Cerebellar cortex (tissue), 1 donor: ENCODE results near the gene DCST2.

Experiments used
- DNase-seq: peaks from one replicate; pipeline ENCODE4 v3.0.0-alpha.2; 2015; ENCODE audit warnings: low spot score

The DCST2 gene

GRCh38 chr1:154975409-154976059 is 58.0 kb downstream of the DCST2 start:
- DNase-seq: no peak

- peak; percentile 97 for DNase-seq
Observed at GRCh38 chr1:154974808-154975408, 58.7 kb downstream of the DCST2 start.

DNA sequence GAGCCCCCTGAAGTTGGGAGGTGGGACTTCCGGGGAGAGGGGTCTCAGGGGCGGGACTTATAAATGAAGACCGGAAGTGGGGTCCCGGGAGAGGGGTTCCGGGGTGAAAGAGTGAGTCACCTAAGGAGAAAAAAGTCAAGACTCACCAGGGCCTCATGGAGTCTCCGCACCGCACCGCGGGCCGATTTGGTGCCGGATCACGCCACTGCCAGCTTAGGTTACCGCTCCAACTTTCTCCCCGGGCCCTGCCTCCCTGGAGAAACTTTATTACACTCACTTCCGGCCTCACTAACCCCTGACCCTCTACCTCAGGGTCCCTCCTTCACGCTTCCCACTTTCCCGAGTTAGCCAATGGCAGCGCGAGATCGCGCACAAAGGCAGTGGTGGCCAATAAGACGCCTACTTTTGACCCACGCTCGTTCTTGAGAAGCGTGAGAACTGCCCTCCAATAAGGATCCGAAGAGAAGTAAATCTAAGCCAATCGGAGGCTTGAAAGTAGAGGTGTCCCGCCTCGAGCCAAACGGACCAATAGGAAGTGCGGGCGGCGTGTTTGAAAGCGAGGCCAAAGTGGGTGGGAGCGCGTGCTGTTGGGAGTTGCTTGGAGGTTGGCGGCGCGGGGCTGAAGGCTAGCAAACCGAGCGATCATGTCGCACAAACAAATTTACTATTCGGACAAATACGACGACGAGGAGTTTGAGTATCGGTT is 59.3 kb downstream of the DCST2 start, which contains the start of gene CKS1B:
Gene CKS1B (plus strand): TSS at position 580 of the 706 bp plus-strand sequence. CDS start 65 bp downstream, at position 645.
- DNase-seq: peak; percentile 100

DNA sequence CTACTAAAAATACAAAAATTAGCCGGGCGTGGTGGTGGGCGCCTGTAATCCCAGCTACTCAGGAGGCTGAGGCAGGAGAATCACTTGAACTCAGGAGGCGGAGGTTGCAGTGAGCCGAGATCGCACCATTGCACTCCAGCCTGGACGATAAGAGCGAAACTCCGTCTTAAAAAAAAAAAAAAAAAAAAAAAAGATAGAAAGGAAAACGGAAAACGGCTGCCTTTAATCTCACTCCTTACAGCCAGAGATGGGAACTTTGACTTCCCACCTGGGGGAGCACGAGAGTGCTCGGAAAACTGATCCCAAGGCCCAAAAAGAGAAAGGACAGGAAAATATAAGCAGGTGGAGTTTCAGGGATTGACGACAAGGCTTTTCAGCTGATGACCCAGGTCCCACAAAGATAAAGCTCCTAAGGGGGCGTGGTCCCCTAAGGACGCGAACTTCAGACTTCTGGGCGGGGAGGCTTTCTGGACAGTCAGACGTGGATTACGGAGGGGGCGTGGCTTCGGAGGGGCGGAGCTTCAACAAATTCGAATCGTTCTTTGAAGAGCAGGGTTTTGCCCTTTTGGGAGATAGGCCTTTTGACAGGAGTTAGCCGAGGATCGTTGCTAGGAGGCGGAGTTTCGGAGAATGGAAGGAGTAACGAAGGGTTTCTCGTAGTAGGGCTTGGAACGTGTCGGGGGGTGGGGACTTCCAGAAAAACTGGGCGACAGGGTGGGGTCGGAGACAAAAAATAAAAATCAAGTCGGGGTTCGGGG is 60.1 kb downstream of the DCST2 start:
- peak; percentile 96 for DNase-seq

DNA sequence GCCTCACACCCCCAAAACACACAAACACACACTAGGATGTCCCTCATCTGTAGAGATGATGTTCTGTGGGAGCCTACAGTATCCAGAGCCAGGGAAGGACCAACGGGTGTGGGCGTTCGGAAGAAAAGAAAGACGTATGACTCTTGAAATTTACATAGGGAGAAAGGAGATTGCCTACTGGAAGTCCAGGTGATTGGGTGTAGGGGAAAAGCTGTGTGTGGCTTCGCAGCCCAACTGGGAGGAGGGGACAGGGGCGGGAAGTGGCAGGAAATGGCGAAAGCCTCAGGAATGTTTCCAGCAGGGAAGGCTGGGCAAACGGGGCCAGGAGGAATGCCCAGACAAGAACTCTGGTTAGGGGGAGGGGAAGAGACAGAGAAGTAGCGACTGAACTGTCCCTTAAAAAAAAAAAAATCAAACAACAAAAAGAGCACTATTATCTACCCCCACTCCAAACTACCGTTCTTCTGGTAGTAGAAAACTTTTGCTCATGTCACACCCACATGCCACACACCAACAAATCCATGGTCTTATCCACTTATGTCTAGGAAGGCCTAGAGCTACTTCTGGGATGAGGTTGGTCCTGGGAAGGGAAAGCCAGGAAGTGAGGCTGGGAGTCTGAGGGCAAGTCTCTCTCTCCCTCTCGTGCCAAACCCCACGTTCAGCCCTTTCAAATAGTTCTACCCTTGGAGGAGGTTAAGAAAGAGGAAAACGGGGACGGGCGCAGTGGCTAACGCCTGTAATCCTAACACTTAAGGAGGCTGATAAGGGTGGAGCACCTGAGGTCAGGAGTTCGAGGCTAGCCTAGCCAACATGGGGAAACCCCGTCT is 60.9 kb downstream of the DCST2 start:
- DNase-seq: peak; percentile 90

DNA sequence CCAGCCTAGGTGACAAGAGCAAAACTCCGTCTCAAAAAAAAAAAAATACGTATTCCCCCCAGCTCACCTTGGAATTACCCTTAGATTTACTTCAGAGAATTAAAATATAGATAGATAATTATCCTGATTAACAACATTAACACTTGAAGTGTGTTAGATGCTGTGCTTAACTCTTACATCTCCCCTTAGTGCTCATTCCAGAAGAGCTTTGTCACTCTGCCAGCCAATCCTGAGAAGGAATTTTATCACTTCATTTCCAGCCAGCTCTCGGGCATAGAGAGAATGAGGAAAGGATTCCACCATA is 61.4 kb downstream of the DCST2 start:
- DNase-seq: no peak

- DNase-seq: no peak
Observed at GRCh38 chr1:154971341-154971998, 62.1 kb downstream of the DCST2 start.

- DNase-seq: peak; percentile 98
Observed at GRCh38 chr1:154970631-154971340, 62.8 kb downstream of the DCST2 start, which contains the start of gene SHC1. TSS of gene SHC1 (minus strand) at chr1:154970747. CDS start at chr1:154970526, 221 bp downstream.

- no peak for DNase-seq
Observed at GRCh38 chr1:154969860-154970452, 63.6 kb downstream of the DCST2 start.

- DNase-seq: no peak
Observed at GRCh38 chr1:154969246-154969645, 64.3 kb downstream of the DCST2 start.

- DNase-seq: no peak
Observed at GRCh38 chr1:154968731-154969130, 64.8 kb downstream of the DCST2 start.
